IPS DF 6.9 (cell line): ENCODE data around the gene LRRC32.

ENCODE experiments used
- DNase-seq: peaks from one replicate; pipeline ENCODE4 v3.0.0-alpha.2; 2013; ENCODE audit warnings: low read depth, low spot score
- H3K27ac ChIP-seq: one replicate; pipeline ENCODE4 v1.5.1; 2013; ENCODE audit warnings: low read length, control low read depth
- H3K27me3 ChIP-seq: 2 replicates; pipeline ENCODE4 v1.6.1; 2013; ENCODE audit warnings: mild to moderate bottlenecking, low read length; ENCODE audit not compliant: control insufficient read depth, insufficient read depth
- H3K36me3 ChIP-seq: 2 replicates; pipeline ENCODE4 v1.6.1; 2013; ENCODE audit warnings: low read length; ENCODE audit not compliant: control insufficient read depth, insufficient read depth
- H3K4me1 ChIP-seq: 2 replicates; pipeline ENCODE4 v1.6.1; 2013; ENCODE audit warnings: low read length; ENCODE audit not compliant: control insufficient read depth, insufficient read depth
- H3K4me3 ChIP-seq: 2 replicates; pipeline ENCODE4 v1.5.1; 2013; ENCODE audit warnings: mild to moderate bottlenecking, low read length
- H3K9me3 ChIP-seq: 2 replicates; pipeline ENCODE4 v1.6.1; 2013; ENCODE audit warnings: low read length, inconsistent platforms; ENCODE audit not compliant: control insufficient read depth, insufficient read depth
- WGBS: extraction: QIAGEN DNeasy Blood & Tissue Kit; methylation state at CpG from one replicate; pipeline ENCODE4 v1.1.7; 2013; ENCODE audit warnings: mixed read lengths, missing lambda C conversion rate; ENCODE audit not compliant: insufficient read length, insufficient coverage; 5-methylcytosine and 5-hydroxymethylcytosine counted together

Gene LRRC32

GRCh38 chr11:76671237-76671592, 668 bp upstream of the LRRC32 start:
- Histone ChIP-seq H3K27ac (no peak overlapping the region), H3K4me3 (peak overlapping the region; percentile 49; the same call in 1 of the 2 replicates), H3K27me3 (peaks cover 8% of the 10 kb centered on the region; the same call in 1 of the 2 replicates), H3K36me3 (no peaks in the 10 kb centered on the region), H3K9me3 (no peaks in the 10 kb centered on the region), H3K4me1 (no peaks in the 10 kb centered on the region)
- WGBS = no CpG with 5 or more reads among the region's 8 CpGs
- no peak for DNase-seq

- Histone ChIP-seq H3K27me3 (peaks cover 8% of the 10 kb centered on the region; the same call in 1 of the 2 replicates), H3K27ac (no peak overlapping the region), H3K9me3 (no peaks in the 10 kb centered on the region), H3K4me1 (no peaks in the 10 kb centered on the region), H3K36me3 (no peaks in the 10 kb centered on the region), H3K4me3 (peak overlapping the region; percentile 49; the same call in 1 of the 2 replicates)
- no peak for DNase-seq
- no CpG with 5 or more reads among the region's 24 CpGs for WGBS
These were observed 554 bp downstream of the LRRC32 start for GRCh38 chr11:76669901-76670484.

GRCh38 chr11:76668362-76669155, 2.0 kb downstream of the LRRC32 start:
- Histone ChIP-seq H3K9me3 (no peaks in the 10 kb centered on the region), H3K4me3 (no peak overlapping the region), H3K27me3 (peaks cover 8% of the 10 kb centered on the region; the same call in 1 of the 2 replicates), H3K36me3 (no peaks in the 10 kb centered on the region), H3K27ac (no peak overlapping the region), H3K4me1 (no peaks in the 10 kb centered on the region)
- DNase-seq = no peak
- no CpG with 5 or more reads among the region's 3 CpGs for WGBS

GRCh38 chr11:76667856-76668255, 2.7 kb downstream of the LRRC32 start:
- Histone ChIP-seq H3K4me3 (no peak overlapping the region), H3K36me3 (no peaks in the 10 kb centered on the region), H3K9me3 (no peaks in the 10 kb centered on the region), H3K4me1 (no peaks in the 10 kb centered on the region), H3K27me3 (peaks cover 8% of the 10 kb centered on the region; the same call in 1 of the 2 replicates), H3K27ac (no peak overlapping the region)
- no CpG with 5 or more reads among the region's 7 CpGs for WGBS
- no peak for DNase-seq

- WGBS = no CpG with 5 or more reads among the region's 15 CpGs
- no peak for DNase-seq
- no peaks in the 10 kb centered on the region for H3K9me3 ChIP-seq
- H3K36me3 ChIP-seq = no peaks in the 10 kb centered on the region
- H3K4me3 ChIP-seq = no peak overlapping the region
- no peaks in the 10 kb centered on the region for H3K4me1 ChIP-seq
- no peak overlapping the region for H3K27ac ChIP-seq
- peaks cover 8% of the 10 kb centered on the region; the same call in 1 of the 2 replicates for H3K27me3 ChIP-seq
These were observed 3.2 kb downstream of the LRRC32 start for GRCh38 chr11:76667271-76667818.

- Histone ChIP-seq H3K27ac (no peak overlapping the region), H3K27me3 (peaks cover 8% of the 10 kb centered on the region; the same call in 1 of the 2 replicates), H3K36me3 (no peaks in the 10 kb centered on the region), H3K9me3 (no peaks in the 10 kb centered on the region), H3K4me1 (no peaks in the 10 kb centered on the region), H3K4me3 (no peak overlapping the region)
- DNase-seq = no peak
- no CpG with 5 or more reads among the region's 5 CpGs for WGBS
These were observed 3.7 kb downstream of the LRRC32 start for GRCh38 chr11:76666830-76667229.

- no peak overlapping the region for H3K27ac ChIP-seq
- WGBS = no CpG with 5 or more reads among the region's 7 CpGs
- H3K27me3 ChIP-seq = peaks cover 7% of the 10 kb centered on the region; the same call in 1 of the 2 replicates
- no peak for DNase-seq
- no peaks in the 10 kb centered on the region for H3K4me1 ChIP-seq
- no peaks in the 10 kb centered on the region for H3K9me3 ChIP-seq
- no peak overlapping the region for H3K4me3 ChIP-seq
- no peaks in the 10 kb centered on the region for H3K36me3 ChIP-seq
These were observed 4.1 kb downstream of the LRRC32 start for GRCh38 chr11:76666408-76666807.

GRCh38 chr11:76665921-76666351, 4.6 kb downstream of the LRRC32 start:
- Histone ChIP-seq H3K27ac (no peak overlapping the region), H3K4me3 (no peak overlapping the region), H3K36me3 (no peaks in the 10 kb centered on the region; the same call in 1 of the 2 replicates), H3K9me3 (no peaks in the 10 kb centered on the region), H3K4me1 (no peaks in the 10 kb centered on the region), H3K27me3 (peaks cover 5% of the 10 kb centered on the region; the same call in 1 of the 2 replicates)
- DNase-seq = no peak
- WGBS = no CpG with 5 or more reads among the region's 6 CpGs

- Histone ChIP-seq H3K9me3 (no peaks in the 10 kb centered on the region), H3K4me3 (no peak overlapping the region), H3K27me3 (peaks cover 5% of the 10 kb centered on the region; the same call in 1 of the 2 replicates), H3K27ac (no peak overlapping the region), H3K4me1 (no peaks in the 10 kb centered on the region), H3K36me3 (no peaks in the 10 kb centered on the region; the same call in 1 of the 2 replicates)
- WGBS = no CpG with 5 or more reads among the region's 2 CpGs
- no peak for DNase-seq
These were observed 5.4 kb downstream of the LRRC32 start for GRCh38 chr11:76665172-76665571.

GRCh38 chr11:76664578-76665061, 5.9 kb downstream of the LRRC32 start:
- Histone ChIP-seq H3K4me1 (no peaks in the 10 kb centered on the region), H3K27ac (no peak overlapping the region), H3K9me3 (no peaks in the 10 kb centered on the region), H3K27me3 (no peaks in the 10 kb centered on the region; the same call in 1 of the 2 replicates), H3K4me3 (no peak overlapping the region), H3K36me3 (no peaks in the 10 kb centered on the region; the same call in 1 of the 2 replicates)
- no peak for DNase-seq
- no CpG with 5 or more reads among the region's 11 CpGs for WGBS
